Parathyroid adenoma (tissue), 2 donors: ENCODE results near the gene ENC1.
A peak's percentile ranks its signal among the peaks of the same experiment; 100 is the strongest.

Source experiments
- H2AFZ ChIP-seq: fragments of 300-600 bp; sonication (generic); one replicate; pipeline ENCODE4 v1.7.0; 2017; ENCODE audit warnings: antibody characterized with exemption, mild to moderate bottlenecking
- H3K27ac ChIP-seq: fragments of 300-600 bp; sonication (generic); one replicate; pipeline ENCODE4 v1.7.0; 2017
- H3K27me3 ChIP-seq: fragments of 300-600 bp; sonication (generic); one replicate; pipeline ENCODE4 v1.7.0; 2017; ENCODE audit warnings: low read length; ENCODE audit not compliant: control insufficient read depth, insufficient read depth
- H3K36me3 ChIP-seq: fragments of 300-600 bp; sonication (generic); one replicate; pipeline ENCODE4 v1.7.0; 2017; ENCODE audit warnings: low read length; ENCODE audit not compliant: control insufficient read depth, insufficient read depth
- H3K4me1 ChIP-seq: fragments of 300-600 bp; sonication (generic); one replicate; pipeline ENCODE4 v1.7.0; 2017; ENCODE audit warnings: control low read depth
- H3K4me2 ChIP-seq: fragments of 300-600 bp; sonication (generic); one replicate; pipeline ENCODE4 v1.7.0; 2017; ENCODE audit warnings: low read length
- H3K4me3 ChIP-seq: fragments of 300-600 bp; sonication (generic); one replicate; pipeline ENCODE4 v1.7.0; 2017; ENCODE audit warnings: low read depth, low read length
- H3K79me2 ChIP-seq: fragments of 300-600 bp; sonication (generic); one replicate; pipeline ENCODE4 v1.7.0; 2017; ENCODE audit warnings: control low read depth
- H3K9ac ChIP-seq: fragments of 300-600 bp; sonication (generic); one replicate; pipeline ENCODE4 v1.7.0; 2017; ENCODE audit warnings: mild to moderate bottlenecking
- H3K9me3 ChIP-seq: fragments of 300-600 bp; sonication (generic); one replicate; pipeline ENCODE4 v1.7.0; 2017; ENCODE audit warnings: low read length; ENCODE audit not compliant: control insufficient read depth
- CTCF ChIP-seq: fragments of 300-600 bp; sonication (generic); IDR thresholded peaks from one replicate; pipeline ENCODE4 v1.7.0; 2017; ENCODE audit warnings: antibody characterized with exemption, mild to moderate bottlenecking
- donor health status: primary hyperparathyroidism.

The ENC1 gene

GRCh38 chr5:74628359-74628758 lies 12.2 kb downstream of the ENC1 start:
- Histone ChIP-seq H3K79me2 (peaks cover 4% of the 10 kb centered on the region), H3K4me2 (no peak overlapping the region), H3K27ac (peak overlapping the region; percentile 0), H3K27me3 (no peaks in the 10 kb centered on the region), H3K9ac (no peak overlapping the region), H3K4me3 (no peak overlapping the region), H3K9me3 (no peaks in the 10 kb centered on the region), H3K4me1 (peaks cover 18% of the 10 kb centered on the region), H3K36me3 (no peaks in the 10 kb centered on the region), H2AFZ (no peak overlapping the region)
- no peak for TF ChIP-seq CTCF

DNA sequence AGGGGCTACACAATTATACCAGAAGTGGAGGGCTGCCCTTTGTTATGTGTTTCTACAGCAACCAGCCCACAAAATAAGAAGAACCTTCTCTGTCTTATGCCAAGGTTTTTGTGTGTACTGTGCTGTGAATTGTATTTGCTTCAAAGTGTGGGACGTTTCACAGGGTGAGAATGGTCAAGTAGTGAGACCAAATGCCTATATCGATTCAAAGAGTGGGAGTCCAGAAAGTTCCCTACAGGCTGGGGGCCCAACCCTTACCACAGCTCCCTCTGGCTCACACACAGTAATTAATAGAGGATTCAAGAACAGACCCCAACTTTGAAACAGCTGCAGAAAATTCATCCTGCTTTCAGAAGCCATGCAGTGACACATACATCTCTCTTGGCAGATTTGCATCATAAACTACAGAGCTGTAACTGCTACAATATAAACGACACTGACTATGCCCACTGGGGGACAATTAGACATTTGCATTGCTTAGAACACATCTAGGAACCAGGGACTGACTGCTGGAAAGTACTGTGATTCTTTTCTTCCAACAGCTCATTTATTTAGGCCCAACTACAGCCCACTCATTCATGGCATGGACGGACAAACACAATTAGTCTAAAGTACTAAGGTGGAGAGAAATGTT lies 12.8 kb downstream of the ENC1 start:
- H3K4me1 ChIP-seq = peaks cover 18% of the 10 kb centered on the region
- H3K36me3 ChIP-seq = no peaks in the 10 kb centered on the region
- no peak overlapping the region for H3K4me2 ChIP-seq
- H3K9me3 ChIP-seq = no peaks in the 10 kb centered on the region
- no peak for TF ChIP-seq CTCF
- no peaks in the 10 kb centered on the region for H3K27me3 ChIP-seq
- H2AFZ ChIP-seq = no peak overlapping the region
- no peak overlapping the region for H3K9ac ChIP-seq
- no peak overlapping the region for H3K4me3 ChIP-seq
- H3K27ac ChIP-seq = peak overlapping the region; percentile 40
- H3K79me2 ChIP-seq = no peaks in the 10 kb centered on the region

GRCh38 chr5:74626386-74627222 lies 13.9 kb downstream of the ENC1 start:
- no peaks in the 10 kb centered on the region for H3K36me3 ChIP-seq
- H2AFZ ChIP-seq = no peak overlapping the region
- no peak for TF ChIP-seq CTCF
- H3K27ac ChIP-seq = peak overlapping the region; percentile 40
- H3K4me3 ChIP-seq = no peak overlapping the region
- no peak overlapping the region for H3K9ac ChIP-seq
- peak overlapping the region; percentile 16 for H3K4me2 ChIP-seq
- H3K79me2 ChIP-seq = no peaks in the 10 kb centered on the region
- H3K9me3 ChIP-seq = no peaks in the 10 kb centered on the region
- no peaks in the 10 kb centered on the region for H3K27me3 ChIP-seq
- H3K4me1 ChIP-seq = peaks cover 13% of the 10 kb centered on the region

DNA sequence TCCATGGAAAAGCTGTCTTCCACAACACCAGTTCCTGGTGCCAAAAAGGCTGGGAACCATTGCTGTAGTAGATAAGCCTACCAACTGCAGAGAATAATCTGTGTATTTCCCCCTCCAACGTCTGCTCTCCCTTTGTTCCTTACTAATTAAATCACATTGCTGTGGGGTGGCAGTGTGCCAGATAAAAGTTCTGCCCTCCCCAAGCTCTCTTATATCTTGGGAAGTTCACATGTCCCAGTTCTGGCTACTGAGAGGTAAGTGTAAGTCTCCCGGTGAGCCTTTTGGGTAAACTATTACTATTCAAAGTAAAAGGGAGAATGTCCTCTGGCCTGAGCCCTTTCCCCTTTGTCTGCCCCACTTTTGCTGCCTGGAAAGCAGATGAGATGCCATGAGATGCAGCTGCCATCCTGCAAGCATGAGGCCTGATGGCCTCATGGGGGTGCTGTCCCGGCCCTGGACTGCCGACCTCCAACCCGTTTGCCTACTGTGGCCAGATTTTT lies 14.7 kb downstream of the ENC1 start:
- peak; percentile 21 for TF ChIP-seq CTCF
- Histone ChIP-seq H3K79me2 (no peaks in the 10 kb centered on the region), H3K4me2 (no peak overlapping the region), H3K27ac (peak overlapping the region; percentile 40), H3K27me3 (no peaks in the 10 kb centered on the region), H3K9ac (no peak overlapping the region), H3K4me1 (peaks cover 10% of the 10 kb centered on the region), H3K36me3 (no peaks in the 10 kb centered on the region), H3K9me3 (no peaks in the 10 kb centered on the region), H3K4me3 (no peak overlapping the region), H2AFZ (no peak overlapping the region)
